ENCODE measurements around the gene NINJ1. TPM values are rescaled to one million over a fixed set of nuclear protein-coding genes. Genes with fewer than 3 reads are reported as not detected.

The NINJ1 gene
- total and polyA plus RNA-seq, 2 of the 13 experiments (the other 11 are each of a cell fraction or from before 2014, with no cell fraction given): 81.2 to 92.1 TPM

DNA sequence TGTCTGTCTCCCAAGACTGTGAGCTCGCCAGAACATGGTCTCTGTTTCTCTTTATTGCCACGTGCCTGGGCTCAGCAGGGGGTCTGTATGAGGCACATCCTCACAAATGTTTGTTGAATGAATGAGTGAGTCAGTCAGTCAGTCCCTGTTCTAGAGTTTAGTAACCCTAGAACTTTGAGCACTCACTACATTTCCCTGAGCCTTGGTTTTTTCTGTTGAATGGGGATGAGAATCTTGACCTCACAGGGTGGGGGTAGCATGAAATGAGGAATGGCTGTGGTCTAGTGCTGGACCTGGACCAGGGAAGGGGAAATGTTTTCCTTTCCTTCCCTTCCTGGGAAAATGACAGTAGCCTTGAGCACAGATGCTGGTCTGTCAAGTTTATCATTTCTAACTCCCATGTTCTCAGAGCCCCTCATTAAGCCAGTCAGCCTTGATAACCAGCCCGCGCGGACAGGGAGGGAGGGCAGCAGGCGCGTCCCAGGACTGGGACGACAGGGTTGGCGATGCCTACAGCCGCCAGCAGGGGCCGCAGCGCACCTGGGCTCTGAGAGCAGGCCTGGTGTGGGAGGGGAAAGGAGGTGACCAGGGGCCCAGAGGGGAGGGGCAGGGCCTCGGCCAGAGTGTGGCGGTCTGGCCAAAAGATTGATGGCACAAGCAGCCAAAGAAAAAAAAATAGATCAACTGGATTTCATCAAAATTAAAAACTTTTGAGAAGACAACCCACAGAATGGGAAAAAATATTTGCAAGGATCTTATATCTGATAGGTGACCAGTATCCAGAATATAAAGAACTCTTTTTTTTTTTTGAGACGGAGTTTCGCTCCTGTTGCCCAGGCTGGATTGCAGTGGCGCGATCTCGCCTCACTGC lies 25.8 kb upstream of the NINJ1 start (continued):
- TF ChIP-seq, protein P1, sequence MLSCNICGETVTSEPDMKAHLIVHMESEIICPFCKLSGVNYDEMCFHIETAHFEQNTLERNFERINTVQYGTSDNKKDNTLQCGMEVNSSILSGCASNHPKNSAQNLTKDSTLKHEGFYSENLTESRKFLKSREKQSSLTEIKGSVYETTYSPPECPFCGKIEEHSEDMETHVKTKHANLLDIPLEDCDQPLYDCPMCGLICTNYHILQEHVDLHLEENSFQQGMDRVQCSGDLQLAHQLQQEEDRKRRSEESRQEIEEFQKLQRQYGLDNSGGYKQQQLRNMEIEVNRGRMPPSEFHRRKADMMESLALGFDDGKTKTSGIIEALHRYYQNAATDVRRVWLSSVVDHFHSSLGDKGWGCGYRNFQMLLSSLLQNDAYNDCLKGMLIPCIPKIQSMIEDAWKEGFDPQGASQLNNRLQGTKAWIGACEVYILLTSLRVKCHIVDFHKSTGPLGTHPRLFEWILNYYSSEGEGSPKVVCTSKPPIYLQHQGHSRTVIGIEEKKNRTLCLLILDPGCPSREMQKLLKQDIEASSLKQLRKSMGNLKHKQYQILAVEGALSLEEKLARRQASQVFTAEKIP (CRISPR knock-in tag; IDR thresholded peaks at IDR 0.05; ENCODE audit: borderline replicate concordance): no peak
- TF ChIP-seq, protein P2, sequence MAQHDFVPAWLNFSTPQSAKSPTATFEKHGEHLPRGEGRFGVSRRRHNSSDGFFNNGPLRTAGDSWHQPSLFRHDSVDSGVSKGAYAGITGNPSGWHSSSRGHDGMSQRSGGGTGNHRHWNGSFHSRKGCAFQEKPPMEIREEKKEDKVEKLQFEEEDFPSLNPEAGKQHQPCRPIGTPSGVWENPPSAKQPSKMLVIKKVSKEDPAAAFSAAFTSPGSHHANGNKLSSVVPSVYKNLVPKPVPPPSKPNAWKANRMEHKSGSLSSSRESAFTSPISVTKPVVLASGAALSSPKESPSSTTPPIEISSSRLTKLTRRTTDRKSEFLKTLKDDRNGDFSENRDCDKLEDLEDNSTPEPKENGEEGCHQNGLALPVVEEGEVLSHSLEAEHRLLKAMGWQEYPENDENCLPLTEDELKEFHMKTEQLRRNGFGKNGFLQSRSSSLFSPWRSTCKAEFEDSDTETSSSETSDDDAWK (CRISPR knock-in tag; IDR thresholded peaks at IDR 0.05): no peak
- TF ChIP-seq NCOR1 (IDR thresholded peaks at IDR 0.05; ENCODE audit: borderline replicate concordance, low read length) (no peak), ZBTB21 (CRISPR knock-in tag; IDR thresholded peaks at IDR 0.05) (no peak), ZNF484 (CRISPR knock-in tag; IDR thresholded peaks at IDR 0.05; ENCODE audit: borderline replicate concordance, low read depth) (no peak), ZNF589 (CRISPR knock-in tag; conservative IDR thresholded peaks at IDR 0.05) (no peak), ZSCAN25 (CRISPR knock-in tag; IDR thresholded peaks at IDR 0.05) (0 out of 2 replicates have a peak, but pooled peaks have one; percentile 38), CCAR2 (optimal IDR thresholded peaks at IDR 0.05; ENCODE audit: low read depth, low read length) (no peak), YEATS4 (CRISPR knock-in tag; IDR thresholded peaks at IDR 0.05; ENCODE audit: borderline replicate concordance) (no peak), HNF4A (CRISPR knock-in tag; IDR thresholded peaks at IDR 0.05) (no peak), JUN (CRISPR knock-in tag; IDR thresholded peaks at IDR 0.05) (no peak), NCOA5 (CRISPR knock-in tag; IDR thresholded peaks at IDR 0.05) (no peak), ZNF432 (CRISPR knock-in tag; IDR thresholded peaks at IDR 0.05; ENCODE audit: borderline replicate concordance) (no peak), ZNF274 (CRISPR knock-in tag; IDR thresholded peaks at IDR 0.05) (no peak), RARA (CRISPR knock-in tag; IDR thresholded peaks at IDR 0.05) (peak; percentile 36; the same call in 1 of the 2 replicates), KLF15 (CRISPR knock-in tag; IDR thresholded peaks at IDR 0.05; ENCODE audit: borderline replicate concordance) (no peak)
- TF ChIP-seq, protein P3, sequence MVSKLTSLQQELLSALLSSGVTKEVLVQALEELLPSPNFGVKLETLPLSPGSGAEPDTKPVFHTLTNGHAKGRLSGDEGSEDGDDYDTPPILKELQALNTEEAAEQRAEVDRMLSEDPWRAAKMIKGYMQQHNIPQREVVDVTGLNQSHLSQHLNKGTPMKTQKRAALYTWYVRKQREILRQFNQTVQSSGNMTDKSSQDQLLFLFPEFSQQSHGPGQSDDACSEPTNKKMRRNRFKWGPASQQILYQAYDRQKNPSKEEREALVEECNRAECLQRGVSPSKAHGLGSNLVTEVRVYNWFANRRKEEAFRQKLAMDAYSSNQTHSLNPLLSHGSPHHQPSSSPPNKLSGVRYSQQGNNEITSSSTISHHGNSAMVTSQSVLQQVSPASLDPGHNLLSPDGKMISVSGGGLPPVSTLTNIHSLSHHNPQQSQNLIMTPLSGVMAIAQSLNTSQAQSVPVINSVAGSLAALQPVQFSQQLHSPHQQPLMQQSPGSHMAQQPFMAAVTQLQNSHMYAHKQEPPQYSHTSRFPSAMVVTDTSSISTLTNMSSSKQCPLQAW (CRISPR knock-in tag; IDR thresholded peaks at IDR 0.05): peak; percentile 80
- TF ChIP-seq, protein P4, sequence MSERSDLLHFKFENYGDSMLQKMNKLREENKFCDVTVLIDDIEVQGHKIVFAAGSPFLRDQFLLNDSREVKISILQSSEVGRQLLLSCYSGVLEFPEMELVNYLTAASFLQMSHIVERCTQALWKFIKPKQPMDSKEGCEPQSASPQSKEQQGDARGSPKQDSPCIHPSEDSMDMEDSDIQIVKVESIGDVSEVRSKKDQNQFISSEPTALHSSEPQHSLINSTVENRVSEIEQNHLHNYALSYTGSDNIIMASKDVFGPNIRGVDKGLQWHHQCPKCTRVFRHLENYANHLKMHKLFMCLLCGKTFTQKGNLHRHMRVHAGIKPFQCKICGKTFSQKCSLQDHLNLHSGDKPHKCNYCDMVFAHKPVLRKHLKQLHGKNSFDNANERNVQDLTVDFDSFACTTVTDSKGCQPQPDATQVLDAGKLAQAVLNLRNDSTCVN (CRISPR knock-in tag; IDR thresholded peaks at IDR 0.05; ENCODE audit: borderline replicate concordance): 0 out of 2 replicates have a peak, but pooled peaks have one; percentile 53
- TF ChIP-seq, protein P5, sequence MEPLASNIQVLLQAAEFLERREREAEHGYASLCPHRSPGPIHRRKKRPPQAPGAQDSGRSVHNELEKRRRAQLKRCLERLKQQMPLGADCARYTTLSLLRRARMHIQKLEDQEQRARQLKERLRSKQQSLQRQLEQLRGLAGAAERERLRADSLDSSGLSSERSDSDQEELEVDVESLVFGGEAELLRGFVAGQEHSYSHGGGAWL (CRISPR knock-in tag; IDR thresholded peaks at IDR 0.05): no peak
- TF ChIP-seq, protein P6, sequence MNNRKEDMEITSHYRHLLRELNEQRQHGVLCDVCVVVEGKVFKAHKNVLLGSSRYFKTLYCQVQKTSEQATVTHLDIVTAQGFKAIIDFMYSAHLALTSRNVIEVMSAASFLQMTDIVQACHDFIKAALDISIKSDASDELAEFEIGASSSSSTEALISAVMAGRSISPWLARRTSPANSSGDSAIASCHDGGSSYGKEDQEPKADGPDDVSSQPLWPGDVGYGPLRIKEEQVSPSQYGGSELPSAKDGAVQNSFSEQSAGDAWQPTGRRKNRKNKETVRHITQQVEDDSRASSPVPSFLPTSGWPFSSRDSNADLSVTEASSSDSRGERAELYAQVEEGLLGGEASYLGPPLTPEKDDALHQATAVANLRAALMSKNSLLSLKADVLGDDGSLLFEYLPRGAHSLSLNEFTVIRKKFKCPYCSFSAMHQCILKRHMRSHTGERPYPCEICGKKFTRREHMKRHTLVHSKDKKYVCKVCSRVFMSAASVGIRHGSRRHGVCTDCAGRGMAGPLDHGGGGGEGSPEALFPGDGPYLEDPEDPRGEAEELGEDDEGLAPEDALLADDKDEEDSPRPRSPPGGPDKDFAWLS (CRISPR knock-in tag; IDR thresholded peaks at IDR 0.05; ENCODE audit: borderline replicate concordance): no peak
